NOMO-1 treated with DMSO at 0.1 percent for 48 hours (cell line): ENCODE data around the gene ATAD3A.

ENCODE experiments used
- DNase-seq: peaks from one replicate; lab custom pipeline; 2025; ENCODE audit not compliant: unreplicated experiment; lab: John Stamatoyannopoulos, UW

The ATAD3A gene

GRCh38 chr1:1538334-1538733 is 26.4 kb downstream of the ATAD3A start:
- no peak for DNase-seq

DNA sequence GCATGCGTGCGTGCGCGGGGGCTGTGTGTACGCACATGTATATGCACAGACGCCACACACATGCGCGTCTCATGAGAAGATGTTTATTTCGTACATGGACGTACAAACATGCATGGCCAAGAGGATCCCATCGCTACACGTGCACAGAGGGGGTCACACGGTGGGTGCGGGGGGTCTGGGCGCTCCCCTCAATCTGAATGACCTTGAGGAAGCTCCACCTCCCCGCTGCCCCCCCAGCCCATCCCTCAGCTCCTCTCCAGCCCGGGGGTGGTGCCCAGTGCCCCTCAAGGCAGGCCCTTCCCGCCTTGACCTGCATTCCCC is 27.0 kb downstream of the ATAD3A start:
- DNase-seq = no peak

DNA sequence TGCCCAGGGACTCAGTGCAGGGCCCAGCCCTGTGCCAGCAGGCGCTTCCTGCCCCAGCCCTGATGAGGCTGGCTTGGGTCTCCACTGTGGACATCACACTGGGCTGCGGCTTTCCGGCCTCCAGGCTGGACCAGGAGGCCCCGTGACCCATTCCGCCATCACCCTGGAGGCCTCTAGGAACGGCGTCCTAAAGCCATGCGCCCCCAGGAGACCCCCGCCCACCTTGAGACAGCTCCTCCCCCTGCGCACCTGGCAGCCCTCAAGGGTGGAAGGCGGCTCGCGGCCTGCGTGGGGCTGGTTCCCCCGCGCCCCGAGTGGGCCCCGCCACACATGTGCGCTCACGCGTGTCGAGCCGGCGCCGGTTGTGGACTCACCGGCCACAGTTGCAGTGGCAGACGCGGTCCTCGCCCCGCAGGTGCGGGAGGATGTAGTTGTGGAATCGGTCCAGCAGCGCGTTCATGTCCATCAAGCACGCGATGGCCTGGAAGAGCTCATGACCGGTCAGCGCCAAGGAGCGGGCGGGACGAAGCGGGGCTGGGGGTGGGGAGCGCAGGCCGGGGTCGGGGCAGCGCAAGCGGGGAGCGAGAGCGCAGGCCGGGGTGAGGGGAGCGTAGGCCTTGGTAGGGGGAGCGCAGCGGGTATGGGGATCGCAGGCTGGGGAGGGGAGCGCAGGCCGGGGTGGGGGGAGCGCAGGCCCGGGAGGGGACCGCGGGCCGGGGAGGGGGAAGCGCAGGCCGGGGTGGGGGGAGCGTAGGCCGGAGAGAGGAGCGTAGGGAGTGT is 27.5 kb downstream of the ATAD3A start:
- DNase-seq = no peak

DNA sequence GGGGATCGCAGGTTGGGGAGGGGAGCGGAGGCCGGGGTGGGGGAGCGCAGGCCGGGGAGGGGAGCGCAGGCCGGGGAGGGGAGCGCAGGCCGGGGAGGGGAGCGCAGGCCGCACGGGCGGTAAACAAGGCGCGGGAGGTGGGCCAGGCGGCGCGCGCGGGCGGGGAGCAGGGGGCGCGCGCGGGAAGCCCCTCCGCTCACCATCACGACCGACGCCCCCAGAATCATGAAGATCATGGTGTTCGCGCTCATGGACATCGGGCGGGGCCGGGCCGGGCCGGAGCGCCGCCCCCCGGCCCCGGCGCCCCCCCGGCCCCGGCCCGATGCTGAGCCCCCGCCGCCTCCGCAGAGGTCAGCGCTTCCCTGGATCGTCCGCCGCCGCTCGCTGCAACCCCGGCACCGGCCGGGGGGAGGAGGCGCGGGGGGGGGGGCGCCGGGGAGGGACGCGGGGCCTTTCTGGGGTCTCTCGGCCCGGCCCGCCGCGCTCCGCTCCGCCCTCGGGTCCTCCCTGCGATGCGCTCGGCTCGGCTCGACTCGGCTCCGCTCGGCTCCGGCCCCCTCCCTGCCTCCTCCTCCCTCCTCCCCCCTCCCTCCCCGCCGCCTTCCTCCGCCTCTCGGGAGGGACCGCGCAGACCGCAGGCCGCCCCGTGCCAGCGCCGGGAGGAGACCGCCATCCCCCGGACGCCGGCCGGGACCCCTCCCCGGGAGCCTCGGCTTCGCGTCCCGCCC is 28.3 kb downstream of the ATAD3A start, which contains the start of gene TMEM240:
Gene TMEM240 (minus strand): TSS at position 535 of the 728 bp plus-strand sequence. CDS start 278 bp downstream, at position 257.
- no peak for DNase-seq

DNA sequence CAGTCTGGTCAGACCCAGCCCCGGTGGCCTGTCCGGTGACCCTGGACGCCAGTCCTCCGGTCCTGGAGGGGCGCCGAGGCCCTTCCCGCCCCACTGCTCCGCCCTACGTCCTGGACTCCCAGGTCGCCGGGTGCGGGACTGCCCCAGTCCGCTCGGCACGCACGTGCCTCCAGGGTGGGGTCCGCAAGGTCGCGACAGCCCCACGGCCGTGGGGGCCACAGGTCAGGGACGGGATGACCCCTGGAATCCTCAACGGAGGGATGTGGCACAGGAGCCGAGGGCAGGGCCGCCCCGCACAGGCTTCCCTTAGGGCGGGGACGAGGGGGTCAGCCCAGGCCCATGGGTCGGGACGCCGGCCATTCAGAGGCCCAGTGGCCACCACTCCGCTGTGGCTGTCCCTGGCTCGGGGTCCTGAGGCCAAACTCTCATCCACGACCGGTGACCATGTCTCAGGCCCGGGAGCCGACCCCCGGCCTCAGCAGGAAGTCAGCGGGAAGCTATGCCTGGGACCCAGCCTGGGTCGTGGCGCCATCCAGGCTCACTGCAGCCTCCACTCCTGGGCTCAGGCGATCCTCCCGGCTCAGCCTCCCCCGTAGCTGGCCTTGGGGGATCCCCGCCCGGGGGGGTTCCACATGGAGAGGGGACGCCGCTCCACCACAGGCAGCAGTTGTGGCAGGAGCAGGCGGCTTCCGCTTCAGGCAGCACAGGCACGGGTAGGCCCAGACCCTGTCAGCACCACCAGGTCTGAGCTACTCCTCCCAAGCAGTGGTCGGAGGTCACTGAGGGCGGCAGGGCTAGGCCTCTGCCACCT is 29.1 kb downstream of the ATAD3A start:
- DNase-seq = no peak

GRCh38 chr1:1541956-1542765 is 30.2 kb downstream of the ATAD3A start:
- DNase-seq = no peak

- DNase-seq = no peak
Observed at GRCh38 chr1:1542766-1543705, 31.1 kb downstream of the ATAD3A start.

- DNase-seq = no peak
Observed at GRCh38 chr1:1543706-1544099, 31.7 kb downstream of the ATAD3A start.

- no peak for DNase-seq
Observed at GRCh38 chr1:1544544-1544943, 32.6 kb downstream of the ATAD3A start.

DNA sequence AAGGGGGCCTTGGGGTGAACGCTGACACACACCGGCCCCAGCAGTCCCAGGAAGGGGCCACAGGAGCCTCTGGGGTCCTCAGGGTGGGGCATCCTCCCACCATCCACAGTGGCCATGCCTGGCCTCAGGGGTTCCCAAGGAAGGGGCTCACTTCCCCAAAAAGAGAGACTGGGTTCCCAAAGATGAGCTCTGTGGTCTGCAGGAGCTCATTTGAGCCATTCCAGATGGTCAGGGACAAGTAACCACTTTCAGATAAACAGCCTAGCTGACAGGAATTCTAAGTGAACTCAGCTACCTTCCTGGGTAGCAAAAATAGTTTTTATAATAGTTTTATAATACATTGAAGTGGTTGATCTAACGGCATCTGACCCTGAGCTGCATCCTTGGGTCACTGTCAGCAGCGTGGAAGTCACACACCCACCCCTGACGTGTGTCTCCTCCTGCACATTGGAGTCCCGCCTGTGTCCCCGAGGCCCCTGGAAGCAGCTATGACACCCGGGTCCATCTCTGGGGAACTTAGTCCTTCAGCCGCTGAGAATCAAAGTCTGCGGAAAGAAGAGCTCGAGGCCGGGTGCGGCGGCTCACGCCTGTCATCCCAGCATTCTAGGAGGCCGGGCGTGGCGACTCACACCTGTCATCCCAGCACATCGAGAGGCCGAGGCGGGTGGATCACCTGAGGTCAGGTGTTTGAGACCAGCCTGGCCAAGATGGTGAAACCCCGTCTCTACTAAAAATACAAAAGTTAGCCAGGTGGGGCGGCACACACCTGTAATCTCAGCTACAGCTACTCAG is 34.2 kb downstream of the ATAD3A start:
- DNase-seq = no peak

DNA sequence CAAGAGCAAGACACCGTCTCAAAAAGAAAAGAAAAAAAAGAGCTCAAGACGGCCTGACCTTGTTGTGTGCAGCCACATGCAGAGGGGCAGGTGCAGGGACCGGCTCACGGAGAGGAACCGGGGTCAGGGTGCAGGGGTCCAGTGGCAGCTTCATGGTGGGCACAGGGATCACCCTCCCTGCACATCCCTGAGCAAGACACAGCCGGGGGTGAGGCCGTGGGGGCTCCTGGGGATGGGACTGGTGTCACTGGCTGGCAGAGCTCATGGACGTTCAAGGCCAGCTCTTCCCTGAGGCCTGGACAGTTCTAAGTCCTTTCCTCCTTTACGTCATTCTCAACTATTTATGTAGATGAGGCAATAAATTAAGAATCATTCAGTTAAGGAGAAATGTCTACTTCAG is 35.0 kb downstream of the ATAD3A start:
- no peak for DNase-seq

DNA sequence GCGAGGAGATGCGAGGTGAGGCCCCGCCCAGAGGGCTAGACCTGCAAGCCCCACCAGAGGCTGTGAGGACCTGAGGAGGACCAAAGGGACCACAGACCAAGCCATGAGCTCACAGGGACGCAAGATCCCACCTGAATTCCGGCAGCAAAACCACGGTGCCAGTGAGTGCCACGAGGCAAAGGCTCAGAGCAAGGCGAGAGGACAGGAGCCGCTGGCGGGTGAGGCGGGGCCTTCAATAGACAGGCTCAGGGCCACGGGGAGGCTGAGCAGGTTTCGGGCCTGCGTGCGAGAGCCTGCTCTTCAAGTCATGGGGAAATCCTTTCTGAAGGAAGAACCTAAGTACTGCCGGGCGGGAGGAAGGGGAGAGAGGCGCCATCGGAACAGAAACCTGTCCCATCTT is 35.5 kb downstream of the ATAD3A start:
- DNase-seq = no peak

DNA sequence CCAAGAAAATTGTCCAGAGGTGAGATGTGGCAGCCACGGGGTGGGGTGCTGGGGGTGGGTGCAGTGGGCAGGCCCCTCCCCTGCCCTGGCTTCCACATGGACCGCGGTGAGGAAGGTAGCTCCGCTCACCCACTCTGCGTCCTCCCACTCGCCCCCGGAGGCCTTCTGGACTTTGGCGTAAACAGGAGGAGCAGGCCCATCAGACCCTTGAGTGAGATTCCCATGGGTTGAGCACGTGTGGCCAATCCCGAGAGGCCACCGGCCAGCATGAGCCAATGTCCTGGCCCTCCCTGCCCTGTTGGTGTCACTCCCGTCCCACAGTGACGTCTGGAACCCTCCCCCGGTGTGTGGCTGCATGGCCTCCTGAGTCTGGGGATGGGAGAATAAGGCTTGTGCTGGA is 36.6 kb downstream of the ATAD3A start:
- no peak for DNase-seq

- DNase-seq = no peak
Observed at GRCh38 chr1:1550087-1550486, 38.1 kb downstream of the ATAD3A start.

- no peak for DNase-seq
Observed at GRCh38 chr1:1550591-1551432, 38.9 kb downstream of the ATAD3A start.

GRCh38 chr1:1551524-1552262 is 39.7 kb downstream of the ATAD3A start:
- no peak for DNase-seq

DNA sequence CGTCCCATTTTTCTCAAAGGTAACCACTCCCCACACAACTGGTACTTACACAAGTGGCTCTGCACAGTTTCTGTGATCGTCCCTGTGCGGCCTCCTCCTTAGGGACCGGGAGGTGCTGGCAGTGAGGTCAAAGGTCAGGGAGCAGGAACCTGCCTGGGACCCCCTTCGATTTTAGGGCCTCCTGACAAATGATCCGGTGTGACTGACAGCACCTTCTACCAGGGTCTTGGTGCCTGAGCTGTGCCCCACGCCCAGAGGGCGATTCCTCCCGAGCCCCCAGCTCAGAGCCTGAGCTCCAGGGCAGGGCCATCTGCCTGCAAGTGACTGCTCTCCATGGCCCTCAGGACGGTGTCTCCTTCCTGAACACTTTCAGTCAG is 40.3 kb downstream of the ATAD3A start:
- DNase-seq = no peak
